K562 (cell line): Measurements from ENCODE around the gene SPIRE1. TPM values are rescaled to one million over a fixed set of nuclear protein-coding genes. Genes with fewer than 3 reads are reported as not detected.

ENCODE experiments used
- ELF2 ChIP-seq: fragments of 250-450 bp; sonication (Bioruptor Pico); IDR thresholded peaks from 2 replicates; pipeline ENCODE4 v1.5.0; 2021; ENCODE audit warnings: mild to moderate bottlenecking
- ETV5 ChIP-seq: sonication (generic); formaldehyde crosslinking; IDR thresholded peaks from 2 replicates; pipeline ENCODE4 v1.4.0; 2020; ENCODE audit warnings: low read depth, mild to moderate bottlenecking, missing genetic modification reagents
- HNRNPK ChIP-seq: fragments of 200-400 bp; formaldehyde crosslinking; IDR thresholded peaks from one replicate; pipeline ENCODE4 v1.6.1; 2018; ENCODE audit warnings: mild to moderate bottlenecking, low read depth, low read length; ENCODE audit not compliant: poor library complexity, severe bottlenecking
- HOXB6 ChIP-seq: fragments of 250-450 bp; sonication (Bioruptor Pico); IDR thresholded peaks from 2 replicates; pipeline ENCODE4 v1.5.1; 2022; ENCODE audit warnings: mild to moderate bottlenecking, borderline replicate concordance
- JUND ChIP-seq, 2 experiments: IDR thresholded peaks; 2 replicates in 1 of 2; 3 replicates in 1 of 2; pipeline ENCODE4 v1.6.1; 2011; ENCODE audit warnings: borderline replicate concordance in 2 of 2, low read depth in 2 of 2, low read length in 2 of 2, improper control_type of control experiment in 1 of 2, missing biosample characterization in 1 of 2, missing genetic modification characterization in 1 of 2, missing genetic modification reagents in 1 of 2
- MIER1 ChIP-seq: fragments of 450-650 bp; IDR thresholded peaks from 2 replicates; pipeline ENCODE4 v1.6.1; 2016; ENCODE audit warnings: antibody characterized with exemption, mild to moderate bottlenecking, low read depth
- NFIC ChIP-seq: fragments of 450-650 bp; IDR thresholded peaks from 2 replicates; pipeline ENCODE4 v1.6.1; 2017; ENCODE audit warnings: mild to moderate bottlenecking, inconsistent platforms
- NONO ChIP-seq, 2 experiments: fragments of 200-400 bp in 1 of 2; fragments of 450-650 bp in 1 of 2; formaldehyde crosslinking in 1 of 2; IDR thresholded peaks; 2 replicates each; pipeline ENCODE4 v1.6.1; 2017; ENCODE audit warnings: low read depth in 2 of 2, mild to moderate bottlenecking in 2 of 2, moderate library complexity in 2 of 2, low read length in 1 of 2
- PATZ1 ChIP-seq: fragments of 250-450 bp; sonication (Bioruptor Pico); IDR thresholded peaks from 2 replicates; pipeline ENCODE4 v1.5.0; 2020; ENCODE audit warnings: mild to moderate bottlenecking, borderline replicate concordance
- PML ChIP-seq: IDR thresholded peaks from 2 replicates; pipeline ENCODE4 v1.6.1; 2012; ENCODE audit warnings: low read length, inconsistent platforms
- SAFB2 ChIP-seq: fragments of 200-400 bp; formaldehyde crosslinking; IDR thresholded peaks from 2 replicates; pipeline ENCODE4 v1.6.1; 2018; ENCODE audit warnings: borderline replicate concordance, low read length, low read depth, moderate library complexity; ENCODE audit not compliant: severe bottlenecking
- SMAD4 ChIP-seq: fragments of 250-450 bp; sonication (Bioruptor Pico); conservative IDR thresholded peaks from 2 replicates; pipeline ENCODE4 v1.8.0; 2021; ENCODE audit warnings: inconsistent platforms, mild to moderate bottlenecking, moderate library complexity
- ZBTB7A ChIP-seq: IDR thresholded peaks from 2 replicates; pipeline ENCODE4 v1.6.1; 2011; ENCODE audit warnings: low read depth, mild to moderate bottlenecking, low read length, moderate library complexity, borderline replicate concordance; ENCODE audit not compliant: control insufficient read depth
- polyA plus RNA-seq, 8 experiments: library from polyadenylated mRNA; depleted of rRNA in 4 of 8; stranded (reverse) in 5 of 8; unstranded in 3 of 8; fragments of >200 nt; fragmentation: Nextera tagmentation in 2 of 8; fragmentation: Illumina TruSeq in 1 of 8; extraction: Ambion mirVana in 2 of 8; extraction: Trizol in 1 of 8; gene quantifications; 2 replicates each; pipeline versions ENCODE4 v1.2.1 to v1.2.3, GENCODE V29; 2011 to 2014; ENCODE audit warnings: inconsistent platforms in 1 of 8, missing spikeins in 1 of 8
- total RNA-seq, 7 experiments: library from RNA; depleted of rRNA in 6 of 7; stranded (reverse); fragments of >200 nt in 6 of 7; fragmentation: Illumina TruSeq in 2 of 7; extraction: Trizol in 2 of 7; gene quantifications; 2 replicates each; pipeline versions ENCODE4 v1.2.1 to v1.2.3, GENCODE V29; 2011 to 2021; ENCODE audit warnings: low replicate concordance in 1 of 7
- TF ChIP-seq, protein P1 (sequence below): fragments of 450-650 bp; IDR thresholded peaks from 2 replicates; pipeline ENCODE4 v1.7.1; 2018; ENCODE audit warnings: mild to moderate bottlenecking, low read depth; ENCODE audit not compliant: partially characterized antibody
- TF ChIP-seq, protein P2 (sequence below), 2 experiments: fragments of 450-650 bp in 1 of 2; IDR thresholded peaks; 2 replicates each; pipeline ENCODE4 v1.6.1; 2011 to 2017; ENCODE audit warnings: low read depth in 2 of 2, antibody characterized with exemption in 1 of 2, borderline replicate concordance in 1 of 2, low read length in 1 of 2, mild to moderate bottlenecking in 1 of 2, mixed read lengths in 1 of 2; ENCODE audit not compliant: control insufficient read depth in 1 of 2

Gene SPIRE1
- total and polyA plus RNA-seq, 9 of the 15 experiments (the other 6 are each of a cell fraction or from before 2014, with no cell fraction given) = 2.9 to 14.0 (median 10.2) TPM

DNA sequence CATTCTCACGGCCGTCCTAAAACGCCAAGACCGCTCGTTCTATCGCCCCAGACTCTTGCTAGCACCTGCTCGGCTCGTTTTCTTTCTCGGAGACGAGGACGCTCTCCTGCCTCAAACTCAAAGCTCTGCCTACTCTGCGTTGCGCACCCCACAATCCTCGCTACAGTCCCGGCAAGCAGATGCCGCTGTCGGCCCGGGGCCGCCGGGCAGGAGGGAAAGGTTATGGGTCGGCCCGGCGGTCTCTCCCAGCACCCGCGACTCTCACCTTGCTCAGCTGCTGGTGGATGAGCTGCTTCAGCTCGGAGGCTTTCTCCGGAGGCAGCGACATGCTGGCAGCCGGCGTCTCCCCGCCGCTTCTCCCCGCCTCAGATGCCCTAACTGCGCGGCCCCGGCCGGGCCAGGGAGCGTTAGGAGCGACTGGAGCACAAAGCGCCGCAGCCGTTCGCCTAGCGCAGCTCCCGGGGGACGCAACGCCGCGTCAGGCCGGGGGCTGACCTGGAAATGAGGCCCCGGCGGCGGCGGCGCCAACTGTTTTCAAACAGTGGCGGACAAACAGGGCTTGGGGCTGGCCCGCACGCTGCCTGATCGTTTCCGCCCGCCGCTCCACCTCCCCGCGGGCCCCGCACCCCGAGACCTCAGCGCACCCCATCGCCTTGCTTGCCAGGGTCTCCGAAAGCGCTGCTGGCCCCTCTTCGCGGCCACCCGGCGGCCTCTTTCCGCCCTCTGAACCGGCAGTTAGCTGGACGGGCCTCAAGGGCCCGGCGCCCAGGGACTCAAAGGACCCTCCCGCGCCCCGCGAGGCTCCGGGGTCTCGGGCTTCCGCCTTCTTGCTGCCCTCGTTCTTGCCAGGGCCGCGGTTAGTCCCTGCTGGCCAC is 44.6 kb upstream of the SPIRE1 start, which contains the start of the genes CEP76 and PSMG2 (continued):
- TF ChIP-seq JUND (IDR thresholded peaks at IDR 0.05; ENCODE audit: borderline replicate concordance, low read depth, low read length) (peak; percentile 28), JUND (tag; IDR thresholded peaks at IDR 0.05; ENCODE audit: borderline replicate concordance, low read depth, low read length) (no peak), HNRNPK (peak; percentile 25), SAFB2 (no peak), ELF2 (CRISPR knock-in tag) (peak; percentile 93), PML (0 out of 2 replicates have a peak, but pooled peaks have one; percentile 36), NFIC (peak; percentile 20), ZBTB7A (peak; percentile 88), MIER1 (no peak), HOXB6 (CRISPR knock-in tag) (no peak), SMAD4 (peak; percentile 83), NONO (IDR thresholded peaks at IDR 0.05; ENCODE audit: low read depth in 2 of 2, low read length in 1 of 2) (peak in 1 of 2 experiments; percentile 96; a peak in 2 of 4 replicates), PATZ1 (CRISPR knock-in tag) (no peak), ETV5 (CRISPR knock-in tag) (peak; percentile 52; the same call in 1 of the 2 replicates)
- TF ChIP-seq, protein P1, sequence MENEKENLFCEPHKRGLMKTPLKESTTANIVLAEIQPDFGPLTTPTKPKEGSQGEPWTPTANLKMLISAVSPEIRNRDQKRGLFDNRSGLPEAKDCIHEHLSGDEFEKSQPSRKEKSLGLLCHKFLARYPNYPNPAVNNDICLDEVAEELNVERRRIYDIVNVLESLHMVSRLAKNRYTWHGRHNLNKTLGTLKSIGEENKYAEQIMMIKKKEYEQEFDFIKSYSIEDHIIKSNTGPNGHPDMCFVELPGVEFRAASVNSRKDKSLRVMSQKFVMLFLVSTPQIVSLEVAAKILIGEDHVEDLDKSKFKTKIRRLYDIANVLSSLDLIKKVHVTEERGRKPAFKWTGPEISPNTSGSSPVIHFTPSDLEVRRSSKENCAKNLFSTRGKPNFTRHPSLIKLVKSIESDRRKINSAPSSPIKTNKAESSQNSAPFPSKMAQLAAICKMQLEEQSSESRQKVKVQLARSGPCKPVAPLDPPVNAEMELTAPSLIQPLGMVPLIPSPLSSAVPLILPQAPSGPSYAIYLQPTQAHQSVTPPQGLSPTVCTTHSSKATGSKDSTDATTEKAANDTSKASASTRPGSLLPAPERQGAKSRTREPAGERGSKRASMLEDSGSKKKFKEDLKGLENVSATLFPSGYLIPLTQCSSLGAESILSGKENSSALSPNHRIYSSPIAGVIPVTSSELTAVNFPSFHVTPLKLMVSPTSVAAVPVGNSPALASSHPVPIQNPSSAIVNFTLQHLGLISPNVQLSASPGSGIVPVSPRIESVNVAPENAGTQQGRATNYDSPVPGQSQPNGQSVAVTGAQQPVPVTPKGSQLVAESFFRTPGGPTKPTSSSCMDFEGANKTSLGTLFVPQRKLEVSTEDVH = no peak
- TF ChIP-seq, protein P2, sequence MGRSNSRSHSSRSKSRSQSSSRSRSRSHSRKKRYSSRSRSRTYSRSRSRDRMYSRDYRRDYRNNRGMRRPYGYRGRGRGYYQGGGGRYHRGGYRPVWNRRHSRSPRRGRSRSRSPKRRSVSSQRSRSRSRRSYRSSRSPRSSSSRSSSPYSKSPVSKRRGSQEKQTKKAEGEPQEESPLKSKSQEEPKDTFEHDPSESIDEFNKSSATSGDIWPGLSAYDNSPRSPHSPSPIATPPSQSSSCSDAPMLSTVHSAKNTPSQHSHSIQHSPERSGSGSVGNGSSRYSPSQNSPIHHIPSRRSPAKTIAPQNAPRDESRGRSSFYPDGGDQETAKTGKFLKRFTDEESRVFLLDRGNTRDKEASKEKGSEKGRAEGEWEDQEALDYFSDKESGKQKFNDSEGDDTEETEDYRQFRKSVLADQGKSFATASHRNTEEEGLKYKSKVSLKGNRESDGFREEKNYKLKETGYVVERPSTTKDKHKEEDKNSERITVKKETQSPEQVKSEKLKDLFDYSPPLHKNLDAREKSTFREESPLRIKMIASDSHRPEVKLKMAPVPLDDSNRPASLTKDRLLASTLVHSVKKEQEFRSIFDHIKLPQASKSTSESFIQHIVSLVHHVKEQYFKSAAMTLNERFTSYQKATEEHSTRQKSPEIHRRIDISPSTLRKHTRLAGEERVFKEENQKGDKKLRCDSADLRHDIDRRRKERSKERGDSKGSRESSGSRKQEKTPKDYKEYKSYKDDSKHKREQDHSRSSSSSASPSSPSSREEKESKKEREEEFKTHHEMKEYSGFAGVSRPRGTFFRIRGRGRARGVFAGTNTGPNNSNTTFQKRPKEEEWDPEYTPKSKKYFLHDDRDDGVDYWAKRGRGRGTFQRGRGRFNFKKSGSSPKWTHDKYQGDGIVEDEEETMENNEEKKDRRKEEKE (IDR thresholded peaks at IDR 0.05; ENCODE audit: borderline replicate concordance in 1 of 2, control insufficient read depth in 1 of 2, low read depth in 2 of 2, low read length in 1 of 2) = no peak
